ENCODE measurements around the gene USP17L22. TPM values are rescaled to one million over a fixed set of nuclear protein-coding genes. Genes with fewer than 3 reads are reported as not detected.
A peak's percentile ranks its signal among the peaks of the same experiment; 100 is the strongest.
"Not testable (repeated sequence)": the region's sequence is repeated elsewhere in the genome, so short reads cannot be mapped to it uniquely, and the experiment has no call there.

Gene USP17L22
- total RNA-seq, 2 experiments from 2014 or later: not detected

DNA sequence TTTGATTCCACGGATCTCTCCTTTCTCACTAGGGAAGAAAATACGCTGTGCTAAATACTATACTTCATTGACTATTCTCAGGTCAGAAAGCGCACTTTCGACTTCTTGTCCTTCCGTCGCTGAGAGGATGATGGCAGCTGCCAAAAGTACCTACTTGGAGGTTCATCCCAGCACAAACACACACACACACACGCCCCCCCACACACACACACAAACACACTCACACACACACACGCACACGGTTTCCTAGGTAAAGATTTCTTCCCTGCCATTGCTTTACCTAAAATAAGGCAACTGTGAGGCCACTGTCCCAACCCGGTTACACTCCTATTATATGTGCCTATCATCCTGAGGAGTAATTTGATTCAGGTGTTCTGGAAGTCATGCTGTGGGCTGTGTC is 4.3 kb downstream of the USP17L22 start:
- H3K4me1 Mint-ChIP-seq; CTCF ChIA-PET; H3K27me3 Mint-ChIP-seq; H3K4me3 Mint-ChIP-seq; H3K9me3 Mint-ChIP-seq (ENCODE audit: low read depth); intact Hi-C loops (cut with DNase I, micrococcal nuclease); H3K36me3 Mint-ChIP-seq (ENCODE audit: low read depth); POLR2A ChIA-PET; ATAC-seq; H3K27ac Mint-ChIP-seq: not testable (repeated sequence)
- DNase-seq: peak; percentile 15

Other genes starting within 250 kb of the USP17L22 start
- gene FAM90A26, start 97.2 kb upstream of the USP17L22 start, total RNA-seq: not detected
- not detected for gene USP17L10, start 57.0 kb upstream of the USP17L22 start, total RNA-seq
- under 1 TPM; 0.11 to 0.16 TPM for gene USP17L11, start 52.2 kb upstream of the USP17L22 start, total RNA-seq
- not detected for gene USP17L12, start 47.5 kb upstream of the USP17L22 start, total RNA-seq
- gene USP17L13, start 42.7 kb upstream of the USP17L22 start, total RNA-seq: not detected
- gene USP17L15, start 33.2 kb upstream of the USP17L22 start, total RNA-seq: not detected
- not detected for gene USP17L17, start 23.7 kb upstream of the USP17L22 start, total RNA-seq
- not detected for gene USP17L18, start 19.0 kb upstream of the USP17L22 start, total RNA-seq
- gene USP17L19, start 14.2 kb upstream of the USP17L22 start, total RNA-seq: not detected
- gene USP17L20, start 9.5 kb upstream of the USP17L22 start, total RNA-seq: not detected
- gene USP17L21, start 4.7 kb upstream of the USP17L22 start, total RNA-seq: not detected
- gene USP17L24, start 57.5 kb downstream of the USP17L22 start, total RNA-seq: not detected
- gene USP17L25, start 62.3 kb downstream of the USP17L22 start, total RNA-seq: not detected
- gene USP17L26, start 67.0 kb downstream of the USP17L22 start, total RNA-seq: not detected
- not detected for gene USP17L5, start 71.8 kb downstream of the USP17L22 start, total RNA-seq
- gene USP17L27, start 76.5 kb downstream of the USP17L22 start, total RNA-seq: not detected
- gene USP17L28, start 81.3 kb downstream of the USP17L22 start, total RNA-seq: not detected
- gene USP17L29, start 86.0 kb downstream of the USP17L22 start, total RNA-seq: not detected
- gene USP17L30, start 95.5 kb downstream of the USP17L22 start, total RNA-seq: not detected
- gene DEFB131A, start 176.8 kb downstream of the USP17L22 start, total RNA-seq: not detected

Measured in activated CD4-positive, alpha-beta T cell treated with anti-CD3 and anti-CD28 coated beads for 36 hours (primary cell).